Gastrocnemius medialis (tissue), 4 donors: Measurements from ENCODE around the gene BHLHA15. TPM values are rescaled to one million over a fixed set of nuclear protein-coding genes. Genes with fewer than 3 reads are reported as not detected.
A peak's percentile ranks its signal among the peaks of the same experiment; 100 is the strongest.

Experiments used
- ATAC-seq, 2 donors: fragments of 150-250 bp; one replicate each; pipeline ENCODE4 v1.9.1; 2016
- DNase-seq, 2 donors: peaks; one replicate each; pipeline ENCODE4 v3.0.0-alpha.2; 2019
- H3K27ac ChIP-seq, 4 donors: fragments of 200-600 bp; sonication (generic); 1 replicate in 1 of 4; 2 replicates in 3 of 4; pipeline ENCODE4 v1.5.1; 2016 to 2018; ENCODE audit warnings: mild to moderate bottlenecking in 2 of 4, moderate library complexity in 1 of 4
- H3K27me3 ChIP-seq, 3 donors: fragments of 200-600 bp; sonication (generic) in 2 of 3; 1 replicate in 1 of 3; 2 replicates in 2 of 3; pipeline versions ENCODE4 v1.5.1 to v1.6.0; 2016 to 2019; ENCODE audit warnings: mild to moderate bottlenecking in 1 of 3, moderate library complexity in 1 of 3
- H3K36me3 ChIP-seq, 2 donors: fragments of 200-600 bp; sonication (generic) in 1 of 2; one replicate each; pipeline ENCODE4 v1.5.1; 2017 to 2018
- H3K4me1 ChIP-seq, 2 donors: fragments of 200-600 bp; sonication (generic) in 1 of 2; one replicate each; pipeline ENCODE4 v1.5.1; 2016 to 2017; ENCODE audit warnings: mild to moderate bottlenecking in 2 of 2
- H3K4me3 ChIP-seq, 4 donors: fragments of 200-600 bp; sonication (generic) in 3 of 4; 1 replicate in 1 of 4; 2 replicates in 3 of 4; pipeline ENCODE4 v1.5.1; 2016 to 2019; ENCODE audit warnings: mild to moderate bottlenecking in 2 of 4
- H3K9me3 ChIP-seq, 3 donors: fragments of 200-600 bp; sonication (generic) in 2 of 3; 1 replicate in 1 of 3; 2 replicates in 2 of 3; pipeline ENCODE4 v1.5.1; 2016 to 2019
- CTCF ChIP-seq, 5 experiments: fragments of 450-650 bp in 3 of 5; fragments of 200-600 bp in 2 of 5; sonication (generic) in 2 of 5; IDR thresholded peaks in 4 of 5; conservative IDR thresholded peaks in 1 of 5; 1 replicate in 4 of 5; 2 replicates in 1 of 5; pipeline ENCODE4 v1.5.1; 2016 to 2019; ENCODE audit warnings: antibody characterized with exemption in 5 of 5, mild to moderate bottlenecking in 3 of 5, moderate library complexity in 3 of 5
- POLR2A ChIP-seq, 2 donors: fragments of 450-650 bp; IDR thresholded peaks; one replicate each; pipeline ENCODE4 v1.6.1; 2017; ENCODE audit warnings: antibody characterized with exemption in 2 of 2, mild to moderate bottlenecking in 2 of 2, moderate library complexity in 2 of 2
- in situ Hi-C, 4 donors: fragments of 200-750 bp; cut with MboI; loops; one replicate each; pipeline versions ENCODE4 v1.15.0 to v1.8.0; 2017; ENCODE audit warnings: low sequenced_read_pairs in 4 of 4
- intact Hi-C: fragments of 100-400 bp; cut with DNase I; formaldehyde crosslinking; loops from one replicate; pipeline ENCODE4 v1.15.1; 2023; ENCODE audit warnings: low total_unique reads
- total RNA-seq, 4 donors: library from RNA; depleted of rRNA; stranded (reverse); fragments of >200 nt; gene quantifications; one replicate each; pipeline versions ENCODE4 v1.1.0 to v1.2.3, GENCODE V29; 2016

BHLHA15 gene
- total RNA-seq, 4 donors from 2014 or later, result 1.6 to 2.1 (median 1.8) TPM; not detected in 1

DNA sequence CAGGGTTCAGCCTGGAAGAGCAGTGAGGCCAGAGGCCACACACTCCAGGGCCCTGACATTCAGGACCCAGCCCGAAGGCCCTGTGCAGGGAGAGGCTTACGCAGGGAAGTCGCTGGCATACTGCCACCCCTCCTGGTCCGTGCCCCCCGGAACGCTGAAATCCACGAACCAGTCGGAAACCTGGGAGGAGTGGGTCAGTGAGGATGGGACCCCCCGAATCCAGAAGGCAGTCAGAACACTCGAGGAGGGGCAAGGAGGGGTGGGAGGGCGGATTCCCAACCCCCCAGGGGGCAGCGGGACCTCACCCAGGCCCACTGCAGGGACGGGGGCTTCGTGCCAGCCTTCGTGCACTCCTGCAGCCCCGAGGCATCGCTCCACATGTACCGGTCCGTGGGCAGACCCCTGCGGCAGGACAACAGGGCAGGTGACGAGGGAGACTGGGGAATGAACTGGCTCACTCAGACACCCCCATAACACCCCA, 13.5 kb downstream of the BHLHA15 start:
- no peak for TF ChIP-seq CTCF (IDR thresholded peaks at IDR 0.05 in 4 of 5, conservative IDR thresholded peaks at IDR 0.05 in 1 of 5)
- no peak for TF ChIP-seq POLR2A (IDR thresholded peaks at IDR 0.05)
- intact Hi-C loops, result no loop called here
- H3K27ac ChIP-seq, result no peak overlapping the region
- in situ Hi-C loops, result loop anchor here in 1 of 4 donors (25.0 kb wide), 1 partner anchor 112 kb away; the partner anchor contains the start of gene LMTK2
- no peaks in the 10 kb centered on the region for H3K9me3 ChIP-seq
- ATAC-seq (no peak), DNase-seq (no peak)
- no peaks in the 10 kb centered on the region for H3K27me3 ChIP-seq
- H3K4me3 ChIP-seq, result no peak overlapping the region
- H3K4me1 ChIP-seq, result peaks cover 0 to 4% of the 10 kb centered on the region in 2 donors
- peaks cover 0 to 49% of the 10 kb centered on the region in 2 donors for H3K36me3 ChIP-seq

GRCh38 chr7:98225913-98226614, 14.8 kb downstream of the BHLHA15 start:
- peaks cover 0 to 43% of the 10 kb centered on the region in 2 donors for H3K36me3 ChIP-seq
- no peak for DNase-seq
- TF ChIP-seq CTCF (IDR thresholded peaks at IDR 0.05 in 4 of 5, conservative IDR thresholded peaks at IDR 0.05 in 1 of 5), result no peak
- no peak for TF ChIP-seq POLR2A (IDR thresholded peaks at IDR 0.05)
- H3K27me3 ChIP-seq, result no peaks in the 10 kb centered on the region
- intact Hi-C loops, result no loop called here
- in situ Hi-C loops, result loop anchor here in 1 of 4 donors (25.0 kb wide), 1 partner anchor 114 kb away; the partner anchor contains the start of gene LMTK2
- H3K27ac ChIP-seq, result no peak overlapping the region
- no peak overlapping the region for H3K4me3 ChIP-seq
- H3K4me1 ChIP-seq, result peaks cover 0 to 4% of the 10 kb centered on the region in 2 donors
- no peaks in the 10 kb centered on the region for H3K9me3 ChIP-seq
- no peak for ATAC-seq

- Histone ChIP-seq H3K27ac (no peak overlapping the region), H3K27me3 (no peaks in the 10 kb centered on the region), H3K9me3 (no peaks in the 10 kb centered on the region), H3K4me1 (peaks cover 0 to 4% of the 10 kb centered on the region in 2 donors), H3K4me3 (no peak overlapping the region), H3K36me3 (peaks cover 0 to 38% of the 10 kb centered on the region in 2 donors)
- DNase-seq, result no peak
- intact Hi-C loops, result no loop called here
- ATAC-seq, result no peak
- in situ Hi-C loops, result loop anchor here in 1 of 4 donors (25.0 kb wide), 1 partner anchor 116 kb away; the partner anchor contains the start of gene LMTK2
- TF ChIP-seq CTCF (IDR thresholded peaks at IDR 0.05 in 4 of 5, conservative IDR thresholded peaks at IDR 0.05 in 1 of 5) (no peak), POLR2A (IDR thresholded peaks at IDR 0.05) (no peak)
Measured at GRCh38 chr7:98227939-98228338, 16.7 kb downstream of the BHLHA15 start.

DNA sequence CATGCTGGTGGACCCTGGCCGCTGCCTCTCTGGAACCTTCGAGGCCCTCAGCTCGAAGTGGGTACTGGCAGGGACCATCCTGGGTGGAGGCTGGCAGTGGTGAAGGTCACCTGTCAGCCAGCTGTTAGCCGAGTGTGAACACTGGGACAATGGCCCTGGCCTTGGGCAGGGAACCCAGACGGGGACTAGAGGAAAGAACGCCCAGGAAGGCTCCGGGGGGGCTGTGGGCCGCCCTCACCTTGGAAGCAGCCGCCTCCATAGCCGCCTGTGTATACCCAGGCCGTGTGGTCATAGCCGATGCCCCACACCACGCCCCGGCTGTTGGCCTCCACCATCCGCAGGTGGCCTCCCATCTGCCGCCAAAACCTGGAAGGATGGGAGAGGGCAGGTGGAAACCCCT, 17.6 kb downstream of the BHLHA15 start:
- in situ Hi-C loops (loop anchor here in 1 of 4 donors (25.0 kb wide), 1 partner anchor 116 kb away; the partner anchor contains the start of gene LMTK2), intact Hi-C loops (no loop called here)
- ATAC-seq (no peak), DNase-seq (no peak)
- Histone ChIP-seq H3K27ac (peak overlapping the region in 3 of 4 donors; percentile 14 to 61 (median 54)), H3K36me3 (peaks cover 0 to 46% of the 10 kb centered on the region in 2 donors), H3K4me1 (peaks cover 0 to 4% of the 10 kb centered on the region in 2 donors), H3K9me3 (no peaks in the 10 kb centered on the region), H3K27me3 (no peaks in the 10 kb centered on the region), H3K4me3 (no peak overlapping the region)
- no peak for TF ChIP-seq POLR2A (IDR thresholded peaks at IDR 0.05)
- TF ChIP-seq CTCF (IDR thresholded peaks at IDR 0.05 in 4 of 5, conservative IDR thresholded peaks at IDR 0.05 in 1 of 5), result no peak
